NCI-H82 treated with DMSO at 0.1 percent for 48 hours (cell line): ENCODE measurements around the gene COPE.
"Not testable (repeated sequence)": the region's sequence is repeated elsewhere in the genome, so short reads cannot be mapped to it uniquely, and the experiment has no call there.

Experiments used
- DNase-seq: peaks from one replicate; lab custom pipeline; 2025; ENCODE audit not compliant: unreplicated experiment; lab: John Stamatoyannopoulos, UW

Gene COPE

DNA sequence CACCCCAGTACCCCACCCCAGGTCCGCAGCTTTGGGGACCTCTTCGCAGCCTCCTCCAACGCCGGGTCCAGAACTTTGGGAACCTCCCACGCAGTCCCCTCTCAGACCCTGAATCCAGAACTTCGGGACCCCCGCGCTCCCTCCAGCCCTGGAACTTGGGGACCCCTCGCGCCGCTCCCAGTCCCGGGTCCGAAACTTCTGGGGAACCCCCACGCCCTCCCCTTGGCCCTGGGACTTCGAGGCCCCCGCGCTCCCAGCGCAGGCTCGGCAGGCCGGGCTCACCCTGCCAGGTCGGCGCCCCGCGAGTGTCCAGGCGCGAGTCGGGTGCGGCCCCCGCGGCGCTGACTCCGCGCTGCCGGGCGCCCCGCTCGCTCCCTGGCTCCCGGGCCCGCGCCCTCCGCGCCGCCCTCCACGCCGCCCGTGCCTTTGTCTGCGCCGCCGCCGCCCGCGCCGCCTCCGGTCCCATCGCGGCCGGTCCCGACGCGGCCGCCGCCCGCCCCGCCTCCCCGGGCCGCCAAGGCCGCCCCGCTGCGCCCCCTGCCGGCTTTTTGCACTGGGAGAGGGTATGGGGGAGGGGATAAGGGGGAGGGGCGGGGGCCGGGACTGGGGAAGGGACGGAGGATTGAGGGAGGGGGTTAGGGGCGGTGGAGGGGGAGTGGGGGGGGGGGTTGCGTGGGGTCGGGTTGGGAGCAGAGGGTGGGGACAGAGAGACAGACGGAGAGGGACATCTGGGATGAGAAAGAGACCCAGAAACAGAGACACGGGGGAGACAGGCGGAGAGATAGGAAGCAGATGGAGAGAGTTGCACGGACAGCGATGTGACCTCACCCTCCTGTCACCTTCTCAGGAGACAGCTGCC, 21.8 kb upstream of the COPE start, which contains the start of gene HOMER3:
HOMER3 (minus strand) TSS at position 449 of the 859 bp plus-strand sequence. CDS start 2,235 bp downstream, outside the sequence.
- DNase-seq = peak; percentile 78

GRCh38 chr19:18939922-18940768, 21.0 kb upstream of the COPE start:
- no peak for DNase-seq

DNA sequence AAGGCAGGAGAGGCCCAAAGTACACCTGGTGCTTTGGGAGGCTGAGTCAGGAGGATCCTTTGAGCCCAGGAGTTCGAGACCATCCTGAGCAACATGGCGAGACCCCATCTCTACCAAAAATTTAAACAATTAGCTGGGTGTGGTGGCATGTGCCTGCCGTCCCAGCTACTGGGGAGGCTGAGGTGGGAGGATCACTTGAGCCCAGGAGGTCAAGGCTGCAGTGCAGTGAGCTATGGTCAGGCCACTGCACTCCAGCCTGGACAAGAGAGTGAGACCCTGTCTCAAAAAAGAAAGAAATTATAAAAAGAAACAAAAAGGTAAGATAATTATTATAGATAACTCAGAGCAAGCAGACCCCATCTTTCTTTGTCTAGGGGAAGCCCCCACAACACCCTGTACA, 20.0 kb upstream of the COPE start:
- DNase-seq = no peak

- DNase-seq = no peak
Measured at GRCh38 chr19:18933297-18933696, 14.1 kb upstream of the COPE start.

DNA sequence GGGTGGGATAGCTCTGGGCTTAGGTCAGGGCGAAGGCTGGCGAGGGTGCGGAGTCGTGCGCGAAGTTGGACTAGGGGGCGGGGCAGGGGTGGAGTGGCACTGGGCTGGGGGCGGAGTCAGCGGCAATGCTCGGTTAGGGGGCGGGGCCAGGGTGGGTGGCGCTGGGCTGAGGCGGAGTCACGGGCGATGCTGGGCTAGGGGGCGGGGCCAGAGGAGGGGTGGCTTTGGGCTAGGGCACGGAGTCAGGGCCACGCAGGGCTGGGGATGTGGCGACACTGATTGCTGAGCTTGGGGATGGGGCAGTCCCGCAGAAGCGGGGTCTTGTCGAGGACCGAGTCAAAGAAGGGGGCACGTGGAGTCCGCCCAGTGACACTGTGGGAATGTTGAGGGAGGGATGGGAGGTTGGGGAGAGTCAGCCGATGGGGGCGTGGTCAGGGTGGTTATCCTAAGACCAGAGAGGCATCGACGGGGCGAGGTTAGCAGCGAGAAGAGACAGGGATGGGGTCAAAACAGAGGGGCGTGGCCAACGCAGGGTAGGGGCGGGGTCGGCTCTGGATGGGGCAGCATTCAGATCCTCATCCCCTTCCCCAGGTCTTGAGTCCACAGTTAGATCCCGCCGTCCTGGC, 13.1 kb upstream of the COPE start:
- DNase-seq = peak; percentile 93

GRCh38 chr19:18931316-18932162, 12.4 kb upstream of the COPE start:
- DNase-seq = no peak

DNA sequence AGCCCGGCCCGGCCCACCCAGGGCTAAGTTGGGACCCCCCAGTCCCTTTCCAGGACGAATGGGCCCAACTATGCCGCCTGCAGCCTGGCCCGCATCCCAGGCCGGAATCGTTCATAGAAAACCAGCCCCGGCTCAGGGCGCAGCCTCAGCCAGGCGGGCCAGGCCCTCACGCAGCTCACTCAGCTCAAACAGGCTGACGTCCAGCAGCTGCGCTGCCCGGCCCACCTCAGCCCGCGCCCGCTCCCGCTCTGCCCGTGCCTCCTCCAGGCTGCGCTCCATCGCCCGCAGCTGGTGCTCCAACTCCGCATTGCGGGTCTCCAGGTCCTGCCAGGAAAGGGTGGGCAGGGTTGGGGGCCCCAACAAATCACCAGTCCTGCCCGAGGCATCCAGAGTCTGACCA, 10.1 kb upstream of the COPE start:
- DNase-seq = no peak

DNA sequence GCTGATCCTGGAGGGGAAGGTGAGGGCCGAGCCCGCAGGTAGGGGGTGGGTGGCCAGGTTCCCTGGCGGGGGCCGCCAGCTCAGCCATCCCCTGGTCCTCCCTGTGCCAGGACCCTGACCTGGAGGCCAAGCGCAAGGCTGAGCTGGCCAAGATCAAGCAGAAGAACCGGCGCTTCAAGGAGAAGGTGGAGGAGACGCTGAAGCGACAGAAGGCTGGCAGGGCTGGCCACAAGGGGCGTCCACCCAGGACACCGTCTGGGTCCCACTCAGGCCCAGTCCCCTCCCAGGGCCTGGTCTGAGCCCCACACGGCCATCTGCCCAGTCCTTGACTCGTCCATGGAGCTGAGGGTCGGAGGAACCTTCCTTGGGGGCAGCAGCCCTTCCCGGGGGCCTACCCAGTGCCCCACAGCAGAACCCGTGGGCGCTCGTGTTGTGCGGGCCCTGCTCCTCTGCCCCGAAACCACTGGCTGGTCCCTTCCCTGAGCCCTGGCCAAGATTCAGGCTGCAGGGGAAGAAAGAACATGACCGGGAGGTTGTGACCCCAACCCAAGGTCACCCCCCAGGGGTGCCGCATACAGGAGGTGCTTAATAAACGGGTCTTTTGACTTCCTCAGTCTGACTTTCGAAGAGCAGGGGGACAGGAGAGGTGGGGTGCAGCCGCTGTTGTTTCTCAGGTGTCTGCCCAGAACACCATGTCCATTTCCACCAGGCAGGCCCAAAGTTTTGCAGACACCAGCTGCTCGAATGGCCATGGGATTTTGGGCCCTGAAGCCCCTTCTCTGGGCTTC, 9.0 kb upstream of the COPE start:
- no peak for DNase-seq

DNA sequence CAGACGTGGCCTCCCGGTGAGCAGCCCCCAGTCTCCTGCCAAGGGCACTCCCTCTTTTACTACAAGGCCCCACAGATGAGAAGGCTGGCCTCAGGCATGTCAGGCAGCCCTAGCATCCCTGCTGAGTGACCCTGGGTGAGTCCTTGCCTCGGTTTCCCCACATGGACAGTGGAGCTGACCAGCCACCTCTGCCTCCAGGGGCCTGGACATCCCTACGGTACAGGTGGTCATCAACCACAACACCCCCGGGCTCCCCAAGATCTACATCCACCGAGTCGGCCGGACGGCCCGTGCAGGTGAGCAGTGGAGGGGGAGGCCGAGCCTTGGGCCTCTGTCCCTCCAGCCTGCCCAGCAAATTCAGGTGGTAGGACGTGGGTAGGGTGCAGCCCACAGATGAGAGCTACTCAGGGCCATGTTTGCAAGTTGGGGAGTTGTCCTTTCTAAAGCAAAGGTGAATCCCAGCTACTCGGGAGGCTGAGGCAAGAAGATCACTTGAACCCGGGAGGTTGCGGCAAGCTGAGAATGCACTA, 5.6 kb upstream of the COPE start:
- DNase-seq = no peak

DNA sequence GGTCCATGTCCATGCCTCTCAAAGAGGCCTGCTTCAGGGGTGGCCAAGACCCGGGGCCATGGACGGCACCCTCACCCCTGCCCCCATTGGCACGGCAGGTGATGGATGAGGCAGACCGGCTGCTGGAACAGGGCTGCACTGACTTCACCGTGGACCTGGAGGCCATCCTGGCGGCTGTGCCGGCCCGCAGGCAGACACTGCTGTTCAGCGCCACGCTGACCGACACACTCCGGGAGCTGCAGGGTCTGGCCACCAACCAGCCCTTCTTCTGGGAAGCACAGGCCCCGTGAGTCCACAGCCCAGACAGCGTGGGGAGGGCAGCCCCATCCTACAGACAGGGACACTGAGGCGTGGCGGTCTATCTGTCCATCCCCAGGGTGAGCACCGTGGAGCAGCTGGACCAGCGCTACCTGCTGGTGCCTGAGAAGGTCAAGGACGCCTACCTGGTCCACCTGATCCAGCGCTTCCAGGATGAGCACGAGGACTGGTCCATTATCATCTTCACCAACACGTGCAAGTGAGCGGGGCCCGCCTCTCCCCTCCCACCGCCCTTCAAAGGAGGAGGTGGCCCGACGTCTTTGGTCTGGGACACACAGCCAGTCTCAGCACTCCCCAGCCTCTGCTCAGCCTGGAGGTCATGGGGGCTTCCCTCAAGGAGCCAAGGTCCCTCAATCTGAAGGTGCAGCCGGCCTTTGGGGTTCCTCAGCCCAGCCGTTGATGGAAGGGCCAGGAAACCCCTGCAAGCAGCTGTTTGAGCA, 3.2 kb upstream of the COPE start:
- no peak for DNase-seq

DNA sequence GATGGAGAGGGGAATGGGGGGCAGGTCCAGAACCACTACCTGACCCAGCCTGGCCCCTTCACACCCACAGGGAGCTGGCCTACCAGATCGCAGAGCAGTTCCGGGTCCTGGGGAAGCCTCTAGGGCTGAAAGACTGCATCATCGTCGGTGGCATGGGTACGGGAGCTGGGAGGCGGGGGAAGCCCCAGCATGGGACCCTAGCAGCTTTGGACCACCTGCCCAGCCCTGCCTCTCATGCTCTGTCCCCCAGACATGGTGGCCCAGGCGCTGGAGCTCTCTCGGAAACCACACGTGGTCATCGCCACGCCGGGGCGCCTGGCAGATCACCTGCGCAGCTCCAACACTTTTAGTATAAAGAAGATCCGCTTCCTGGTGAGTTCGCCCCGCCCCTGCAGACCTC, 2.4 kb upstream of the COPE start:
- DNase-seq = no peak

DNA sequence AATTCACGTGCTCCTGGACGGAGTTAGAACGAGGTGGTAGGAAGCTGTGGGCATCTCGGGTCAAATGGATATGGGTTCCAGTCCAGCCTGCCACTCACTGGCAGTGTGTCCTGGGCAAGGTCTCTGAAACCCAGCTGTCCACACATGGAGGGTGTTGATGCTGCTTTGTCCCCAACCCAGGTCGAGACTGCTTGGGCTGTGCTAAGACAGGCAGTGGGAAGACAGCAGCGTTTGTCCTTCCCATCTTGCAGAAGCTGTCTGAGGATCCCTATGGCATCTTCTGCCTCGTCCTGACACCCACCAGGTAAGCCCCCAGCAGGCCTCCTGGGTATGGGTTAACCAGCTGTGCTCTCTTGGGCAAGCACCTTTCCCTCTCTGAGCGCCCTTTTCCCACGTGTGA, 1.2 kb upstream of the COPE start:
- DNase-seq = no peak

GRCh38 chr19:18919900-18920214, 670 bp upstream of the COPE start:
- DNase-seq = no peak

- DNase-seq = not testable (repeated sequence)
Measured at GRCh38 chr19:18917593-18917992, 1.6 kb downstream of the COPE start.

- no peak for DNase-seq
Measured at GRCh38 chr19:18915639-18916038, 3.5 kb downstream of the COPE start.

GRCh38 chr19:18913466-18913865, 5.7 kb downstream of the COPE start:
- no peak for DNase-seq

GRCh38 chr19:18912933-18913332, 6.3 kb downstream of the COPE start:
- DNase-seq = no peak

GRCh38 chr19:18910801-18911436, 8.3 kb downstream of the COPE start:
- DNase-seq = no peak

DNA sequence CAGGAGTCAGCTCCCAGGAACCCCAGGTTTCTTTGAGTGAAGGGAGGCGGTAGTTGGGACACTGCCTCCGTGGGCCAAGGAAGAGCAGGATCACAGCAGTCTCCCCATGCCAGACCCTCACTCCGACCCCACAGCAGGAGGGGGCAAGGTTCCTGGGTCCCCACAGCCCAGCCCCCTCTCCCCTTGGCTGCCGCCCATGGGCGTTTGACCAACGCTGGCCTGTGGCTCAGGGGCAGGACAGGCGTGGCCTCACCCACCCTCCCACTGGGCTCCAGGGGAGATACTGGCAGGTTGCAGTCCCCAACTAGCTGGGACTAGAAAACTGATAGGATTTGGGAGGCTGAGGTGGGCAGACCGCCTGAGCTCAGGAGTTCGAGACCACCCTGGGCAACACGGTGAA, 9.2 kb downstream of the COPE start:
- DNase-seq = no peak
